Calu3 (cell line): Measurements from ENCODE around the gene UTP14C. TPM values are rescaled to one million over a fixed set of nuclear protein-coding genes. Genes with fewer than 3 reads are reported as not detected.
"Not testable (repeated sequence)": the region's sequence is repeated elsewhere in the genome, so short reads cannot be mapped to it uniquely, and the experiment has no call there.

Experiments used
- BruUV-seq: library from RNA; stranded (reverse); fragments of 400-500 nt; replicated peaks from 2 replicates; lab custom pipeline; 2021; lab: Mats Ljungman, UMichigan
- CTCF ChIA-PET: fragments of 300-600 bp; sonication (Branson Sonifier 250); formaldehyde crosslinking; loops from one replicate; lab custom pipeline; 2022; ENCODE audit warnings: antibody characterized with exemption; lab: Charles Lee
- DNase-seq: peaks from one replicate; pipeline ENCODE4 v3.0.0; 2022
- H3K27ac Mint-ChIP-seq: one replicate; pipeline ENCODE4 v1.8.0; 2022; ENCODE audit warnings: mixed read lengths; ENCODE audit not compliant: unreplicated experiment
- H3K27me3 Mint-ChIP-seq: one replicate; pipeline ENCODE4 v1.8.0; 2022; ENCODE audit warnings: mixed read lengths; ENCODE audit not compliant: unreplicated experiment
- H3K36me3 Mint-ChIP-seq: one replicate; pipeline ENCODE4 v1.8.0; 2022; ENCODE audit warnings: mild to moderate bottlenecking, moderate library complexity, mixed read lengths; ENCODE audit not compliant: insufficient read depth, unreplicated experiment
- H3K4me1 Mint-ChIP-seq: one replicate; pipeline ENCODE4 v1.8.0; 2022; ENCODE audit warnings: mild to moderate bottlenecking, low read depth, mixed read lengths; ENCODE audit not compliant: unreplicated experiment
- H3K4me3 Mint-ChIP-seq: one replicate; pipeline ENCODE4 v1.8.0; 2022; ENCODE audit warnings: mild to moderate bottlenecking, low read depth, moderate library complexity, mixed read lengths; ENCODE audit not compliant: unreplicated experiment
- H3K9me3 Mint-ChIP-seq: one replicate; pipeline ENCODE4 v1.8.0; 2022; ENCODE audit warnings: low read depth, mixed read lengths; ENCODE audit not compliant: unreplicated experiment
- intact Hi-C: fragments of 100-400 bp; cut with micrococcal nuclease; formaldehyde crosslinking; loops from one replicate; pipeline ENCODE4 v1.10.0; 2022; ENCODE audit not compliant: unreplicated experiment
- total RNA-seq: library from RNA; stranded (reverse); gene quantifications from 2 replicates; pipeline ENCODE4 v1.2.3, GENCODE V29; 2022
- TF ChIP-seq, protein P1 (sequence below): fragments of 200-600 bp; IDR thresholded peaks from one replicate; pipeline ENCODE4 v1.8.0; 2022; ENCODE audit warnings: antibody characterized with exemption; ENCODE audit not compliant: unreplicated experiment

Gene UTP14C
- total RNA-seq, 1 experiment from 2014 or later: 12.4 TPM

DNA sequence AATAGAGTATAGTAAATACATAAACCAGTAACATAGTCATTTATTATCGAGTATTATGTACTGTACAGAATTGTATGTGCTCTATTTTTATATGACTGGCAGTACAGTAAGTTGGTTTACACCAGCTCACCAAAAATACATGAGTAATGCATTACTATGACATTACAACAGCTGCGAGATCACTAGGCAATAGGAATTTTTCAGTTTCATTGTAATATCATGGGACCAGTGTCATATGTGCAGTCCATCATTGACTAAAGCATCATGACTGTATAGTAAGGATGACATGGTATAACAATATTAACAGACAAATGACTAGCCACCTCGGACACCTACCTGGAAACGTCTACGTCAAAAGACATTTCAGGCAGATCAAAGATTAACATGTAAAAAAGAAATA is 46.9 kb upstream of the UTP14C start:
- BruUV-seq: no TSS peak
- Mint-ChIP-seq H3K27ac (no peak overlapping the region), H3K4me1 (no peaks in the 10 kb centered on the region)

DNA sequence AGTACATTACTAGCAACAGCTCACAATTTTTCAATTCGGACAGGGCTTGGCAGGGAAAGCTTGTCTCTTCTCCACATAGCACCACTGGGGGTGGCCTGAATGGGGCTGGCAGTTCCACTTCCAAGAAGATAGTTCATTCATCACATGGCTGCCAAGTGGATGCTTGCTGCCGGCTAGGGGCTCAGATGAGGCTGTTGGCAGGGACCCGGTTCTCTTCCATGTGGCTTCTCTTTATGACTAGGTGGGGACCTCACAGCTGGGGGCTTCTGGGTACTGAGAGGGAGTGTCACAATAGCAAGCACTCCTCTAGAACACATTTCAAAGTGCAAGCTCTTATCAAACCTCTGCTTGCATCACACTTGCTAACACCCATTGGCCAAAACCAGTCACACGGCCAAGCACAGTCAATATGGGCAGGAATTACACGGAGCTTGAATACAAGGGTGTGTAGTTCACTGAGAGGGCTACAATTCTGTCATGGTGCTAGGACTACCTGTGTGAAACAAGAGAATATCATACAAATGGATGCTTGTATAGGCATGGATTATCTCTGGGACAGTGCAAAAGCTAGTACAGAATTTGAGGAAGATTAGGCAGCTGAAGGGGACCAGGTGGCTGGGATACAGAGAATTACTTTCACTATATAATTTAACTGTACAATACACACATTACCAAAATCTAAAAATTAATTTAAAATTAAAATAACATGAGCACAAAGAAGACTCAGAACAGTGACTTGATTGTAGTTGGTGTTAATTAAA is 45.5 kb upstream of the UTP14C start:
- no peak overlapping the region for H3K4me3 Mint-ChIP-seq
- DNase-seq: no peak
- H3K27me3 Mint-ChIP-seq: no peaks in the 10 kb centered on the region
- intact Hi-C loops: no loop called here
- H3K27ac Mint-ChIP-seq: no peak overlapping the region
- no TSS peak for BruUV-seq
- no peaks in the 10 kb centered on the region for H3K9me3 Mint-ChIP-seq
- CTCF ChIA-PET: no interaction called here
- TF ChIP-seq, protein P1, sequence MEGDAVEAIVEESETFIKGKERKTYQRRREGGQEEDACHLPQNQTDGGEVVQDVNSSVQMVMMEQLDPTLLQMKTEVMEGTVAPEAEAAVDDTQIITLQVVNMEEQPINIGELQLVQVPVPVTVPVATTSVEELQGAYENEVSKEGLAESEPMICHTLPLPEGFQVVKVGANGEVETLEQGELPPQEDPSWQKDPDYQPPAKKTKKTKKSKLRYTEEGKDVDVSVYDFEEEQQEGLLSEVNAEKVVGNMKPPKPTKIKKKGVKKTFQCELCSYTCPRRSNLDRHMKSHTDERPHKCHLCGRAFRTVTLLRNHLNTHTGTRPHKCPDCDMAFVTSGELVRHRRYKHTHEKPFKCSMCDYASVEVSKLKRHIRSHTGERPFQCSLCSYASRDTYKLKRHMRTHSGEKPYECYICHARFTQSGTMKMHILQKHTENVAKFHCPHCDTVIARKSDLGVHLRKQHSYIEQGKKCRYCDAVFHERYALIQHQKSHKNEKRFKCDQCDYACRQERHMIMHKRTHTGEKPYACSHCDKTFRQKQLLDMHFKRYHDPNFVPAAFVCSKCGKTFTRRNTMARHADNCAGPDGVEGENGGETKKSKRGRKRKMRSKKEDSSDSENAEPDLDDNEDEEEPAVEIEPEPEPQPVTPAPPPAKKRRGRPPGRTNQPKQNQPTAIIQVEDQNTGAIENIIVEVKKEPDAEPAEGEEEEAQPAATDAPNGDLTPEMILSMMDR: no peak
- H3K4me1 Mint-ChIP-seq: no peaks in the 10 kb centered on the region
- no peaks in the 10 kb centered on the region for H3K36me3 Mint-ChIP-seq

More for the DNA sequence above, 46.9 kb upstream of the UTP14C start:
- TF ChIP-seq, protein P1: no peak
- Mint-ChIP-seq H3K4me3 (no peak overlapping the region), H3K27me3 (no peaks in the 10 kb centered on the region), H3K36me3 (no peaks in the 10 kb centered on the region), H3K9me3 (no peaks in the 10 kb centered on the region)
- intact Hi-C loops: no loop called here
- no peak for DNase-seq
- CTCF ChIA-PET: no interaction called here

DNA sequence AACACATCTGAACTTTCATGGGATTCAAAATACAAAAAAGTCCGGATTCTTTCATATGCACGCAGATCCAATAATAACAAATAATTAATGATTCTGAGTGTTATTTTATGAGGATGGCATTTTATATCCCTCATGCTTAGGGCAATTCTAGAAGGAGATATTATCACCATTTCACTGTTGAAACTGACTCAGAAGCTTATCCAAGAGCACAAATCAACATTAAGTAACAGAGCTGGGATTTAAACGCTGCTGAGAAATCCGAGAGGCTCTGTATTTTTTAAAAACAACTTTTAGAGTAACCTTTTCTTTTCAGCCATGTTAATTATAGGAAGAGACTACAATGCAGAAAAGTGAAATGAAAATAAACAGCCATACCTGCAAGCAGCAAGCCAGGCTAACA is 43.6 kb upstream of the UTP14C start:
- no peaks in the 10 kb centered on the region for H3K36me3 Mint-ChIP-seq

DNA sequence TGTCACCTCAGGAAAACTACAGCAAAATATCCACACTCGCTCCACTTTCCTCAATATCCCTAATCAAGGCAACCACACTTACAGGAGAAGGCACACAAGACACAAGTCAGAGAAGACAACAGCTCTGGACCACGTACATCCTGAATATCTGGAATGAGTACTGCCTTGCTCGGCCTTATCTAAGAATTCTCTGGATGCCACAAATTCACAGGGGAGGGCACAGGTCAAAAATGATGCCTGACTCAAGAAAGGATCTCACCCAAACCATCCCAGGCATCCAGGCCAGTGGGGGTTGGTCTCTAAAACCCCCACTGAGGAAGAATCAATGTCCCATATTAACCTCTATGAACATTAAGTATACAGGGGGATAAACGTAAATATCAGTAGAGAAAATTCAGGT is 43.1 kb upstream of the UTP14C start:
- TF ChIP-seq, protein P1: no peak
- intact Hi-C loops: no loop called here
- H3K4me1 Mint-ChIP-seq: no peaks in the 10 kb centered on the region
- H3K27me3 Mint-ChIP-seq: peaks cover 12% of the 10 kb centered on the region
- DNase-seq: no peak
- H3K36me3 Mint-ChIP-seq: no peaks in the 10 kb centered on the region
- H3K27ac Mint-ChIP-seq: no peak overlapping the region
- no TSS peak for BruUV-seq
- no peak overlapping the region for H3K4me3 Mint-ChIP-seq
- CTCF ChIA-PET: no interaction called here
- no peaks in the 10 kb centered on the region for H3K9me3 Mint-ChIP-seq

More for the DNA sequence above, 43.6 kb upstream of the UTP14C start:
- no peaks in the 10 kb centered on the region for H3K9me3 Mint-ChIP-seq
- CTCF ChIA-PET: no interaction called here
- DNase-seq: no peak
- H3K27me3 Mint-ChIP-seq: peaks cover 8% of the 10 kb centered on the region
- H3K4me3 Mint-ChIP-seq: no peak overlapping the region
- no peaks in the 10 kb centered on the region for H3K4me1 Mint-ChIP-seq
- no peak overlapping the region for H3K27ac Mint-ChIP-seq
- intact Hi-C loops: no loop called here
- TF ChIP-seq, protein P1: no peak
- no TSS peak for BruUV-seq

DNA sequence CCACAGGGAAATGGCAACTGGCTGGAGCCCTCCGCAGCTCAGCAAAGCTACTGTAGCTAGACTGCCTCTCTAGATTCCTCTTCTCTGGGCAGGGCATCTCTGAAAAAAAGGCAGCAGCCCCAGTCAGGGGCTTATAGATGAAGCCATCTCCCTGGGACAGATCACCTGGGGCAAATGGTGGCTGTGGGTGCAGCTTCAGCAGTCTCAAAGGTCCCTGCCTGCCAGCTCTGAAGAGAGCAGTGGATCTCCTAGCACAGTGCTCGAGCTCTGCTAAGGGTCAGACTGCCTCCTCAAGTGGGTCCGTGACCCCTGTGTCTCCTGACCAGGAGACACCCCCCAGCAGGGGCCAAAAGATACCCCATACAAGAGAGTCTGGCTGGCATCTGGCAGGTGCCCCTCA is 41.2 kb upstream of the UTP14C start:
- peaks cover 13% of the 10 kb centered on the region for H3K27me3 Mint-ChIP-seq
- H3K27ac Mint-ChIP-seq, H3K36me3 Mint-ChIP-seq, BruUV-seq, H3K4me1 Mint-ChIP-seq, CTCF ChIA-PET, H3K9me3 Mint-ChIP-seq, H3K4me3 Mint-ChIP-seq, intact Hi-C loops, DNase-seq: not testable (repeated sequence)

DNA sequence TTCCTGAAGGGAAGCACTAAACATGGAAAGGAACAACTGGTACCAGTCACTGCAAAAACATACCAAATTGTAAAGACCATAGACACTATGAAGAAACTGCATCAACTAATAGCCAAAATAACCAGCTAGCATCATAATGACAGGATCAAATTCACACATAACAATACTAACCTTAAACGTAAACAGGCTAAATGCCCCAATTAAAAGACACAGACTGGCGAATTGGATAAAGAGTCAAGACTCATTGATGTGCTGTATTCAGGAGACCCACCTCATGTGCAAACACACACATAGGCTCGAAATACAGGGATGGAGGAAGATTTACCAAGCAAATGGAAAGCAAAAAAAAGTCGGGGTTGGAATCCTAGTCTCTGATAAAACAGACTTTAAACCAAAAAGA is 39.6 kb upstream of the UTP14C start:
- H3K4me1 Mint-ChIP-seq, BruUV-seq, intact Hi-C loops, H3K27ac Mint-ChIP-seq, DNase-seq, H3K4me3 Mint-ChIP-seq, H3K36me3 Mint-ChIP-seq, H3K9me3 Mint-ChIP-seq, CTCF ChIA-PET: not testable (repeated sequence)
- peaks cover 13% of the 10 kb centered on the region for H3K27me3 Mint-ChIP-seq
